NCI-H2171 treated with DMSO at 0.1 percent for 48 hours (cell line): Measurements from ENCODE around the gene TSN.
"Not testable (repeated sequence)": the region's sequence is repeated elsewhere in the genome, so short reads cannot be mapped to it uniquely, and the experiment has no call there.

Experiments used
- DNase-seq: peaks from one replicate; lab custom pipeline; 2025; lab: John Stamatoyannopoulos, UW

TSN gene

GRCh38 chr2:121801916-121802315, 46.5 kb downstream of the TSN start:
- no peak for DNase-seq

GRCh38 chr2:121803503-121803902, 48.1 kb downstream of the TSN start:
- peak; percentile 39 for DNase-seq

- peak; percentile 84 for DNase-seq
Observed at GRCh38 chr2:121804340-121804739, 48.9 kb downstream of the TSN start.

GRCh38 chr2:121804997-121805765, 49.7 kb downstream of the TSN start:
- DNase-seq = no peak

- no peak for DNase-seq
Observed at GRCh38 chr2:121805766-121806143, 50.3 kb downstream of the TSN start.

DNA sequence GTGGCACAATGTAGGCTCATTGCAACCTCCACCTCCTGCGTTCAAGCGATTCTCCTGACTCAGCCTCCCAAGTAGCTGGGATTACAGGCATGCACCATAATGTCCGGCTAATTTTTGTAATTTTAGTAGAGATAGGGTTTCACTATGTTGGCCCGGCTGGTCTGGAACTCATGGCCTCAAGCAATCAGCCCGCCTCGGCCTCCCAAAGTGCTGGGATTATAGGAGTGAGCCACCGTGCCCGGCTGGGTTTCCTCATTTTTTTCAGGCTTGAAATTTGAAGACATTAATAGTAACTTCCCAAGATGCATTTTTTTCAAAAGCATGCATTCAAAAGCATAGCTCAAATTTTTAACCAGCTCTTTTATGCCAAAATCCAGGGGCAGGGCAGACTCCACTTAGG, 52.3 kb downstream of the TSN start:
- DNase-seq = not testable (repeated sequence)

DNA sequence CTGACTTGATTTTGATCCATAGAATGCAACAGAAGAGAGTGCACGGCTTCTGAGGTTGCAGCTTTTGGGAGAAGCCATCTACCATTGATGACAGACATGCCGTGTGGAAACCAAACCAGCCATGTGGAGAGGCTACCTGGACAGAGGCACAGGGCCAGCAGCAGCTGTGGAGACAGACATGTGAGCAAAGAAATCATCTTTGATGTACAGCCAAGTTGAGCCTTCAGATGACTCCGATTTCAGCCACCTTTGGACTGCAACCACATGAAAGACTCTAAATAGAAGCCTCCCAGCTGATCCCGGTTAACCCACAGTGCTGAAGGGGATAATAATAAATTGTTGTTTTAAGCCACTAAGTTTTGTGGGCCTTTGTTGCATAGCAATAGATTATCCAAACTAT, 54.2 kb downstream of the TSN start:
- DNase-seq = no peak

DNA sequence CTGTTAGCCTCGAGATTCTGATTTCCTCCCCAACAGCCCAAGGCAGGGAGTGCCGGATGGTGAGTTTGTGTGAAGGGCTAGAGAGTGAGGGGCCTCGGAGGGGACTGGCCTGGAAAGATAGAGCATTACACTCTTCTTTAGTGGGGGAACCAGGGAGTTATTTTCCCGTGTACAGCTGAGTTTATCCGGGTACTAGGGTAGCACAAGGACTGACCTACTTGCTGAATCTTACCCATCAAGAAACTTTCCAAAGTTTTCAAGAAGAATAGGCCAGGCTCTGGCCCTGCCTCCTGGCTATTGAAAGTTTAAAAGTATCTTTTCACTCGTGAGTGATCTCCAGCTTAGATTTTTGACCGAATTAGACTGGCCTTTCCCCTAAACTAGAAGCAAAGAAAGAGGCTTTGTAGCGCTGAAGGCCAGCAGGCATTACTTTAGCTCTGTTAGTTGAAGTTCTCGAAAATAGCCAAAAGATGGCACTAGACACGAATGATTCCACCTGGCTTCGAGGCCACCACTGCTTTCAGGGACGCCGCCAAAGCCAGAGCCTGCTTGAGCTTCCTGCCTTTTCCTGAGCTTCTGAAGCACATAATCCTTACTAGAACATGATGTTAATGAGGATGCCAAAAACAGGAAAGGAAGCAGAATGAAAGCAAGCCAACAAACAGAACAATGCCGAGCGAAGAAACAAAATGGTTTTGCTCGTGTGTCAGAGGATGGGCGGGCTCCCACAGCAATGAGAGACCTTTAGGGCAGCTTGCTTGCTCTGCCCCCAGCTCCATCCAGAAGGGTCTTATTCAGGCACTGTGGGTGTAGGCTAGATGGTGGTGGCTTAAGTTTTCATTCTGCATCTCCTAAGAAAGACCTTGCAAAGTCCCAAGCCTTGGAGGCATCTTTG, 55.8 kb downstream of the TSN start:
- DNase-seq = peak; percentile 62

- not testable (repeated sequence) for DNase-seq
Observed at GRCh38 chr2:121813083-121813482, 57.6 kb downstream of the TSN start.

DNA sequence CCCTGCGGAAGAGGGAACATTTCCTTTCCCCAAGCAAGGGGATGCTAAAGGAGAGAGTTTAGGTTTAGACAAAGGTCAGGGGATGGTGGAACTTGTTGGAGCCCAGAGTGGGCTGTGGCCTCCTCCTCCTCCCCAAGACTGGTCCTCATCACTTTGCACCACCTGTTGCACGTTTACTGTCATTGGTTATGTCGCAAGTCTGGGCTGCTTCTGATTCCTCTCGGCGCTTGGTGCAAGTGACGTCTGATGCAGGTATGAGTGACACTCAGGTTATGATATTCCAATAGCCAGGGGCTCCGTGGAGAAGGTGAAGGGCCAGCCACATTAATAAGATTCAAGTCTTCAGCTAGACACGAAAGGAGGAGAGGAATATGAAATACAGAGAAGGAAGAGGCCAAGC, 59.8 kb downstream of the TSN start:
- no peak for DNase-seq

- no peak for DNase-seq
Observed at GRCh38 chr2:121816797-121817196, 61.3 kb downstream of the TSN start.

DNA sequence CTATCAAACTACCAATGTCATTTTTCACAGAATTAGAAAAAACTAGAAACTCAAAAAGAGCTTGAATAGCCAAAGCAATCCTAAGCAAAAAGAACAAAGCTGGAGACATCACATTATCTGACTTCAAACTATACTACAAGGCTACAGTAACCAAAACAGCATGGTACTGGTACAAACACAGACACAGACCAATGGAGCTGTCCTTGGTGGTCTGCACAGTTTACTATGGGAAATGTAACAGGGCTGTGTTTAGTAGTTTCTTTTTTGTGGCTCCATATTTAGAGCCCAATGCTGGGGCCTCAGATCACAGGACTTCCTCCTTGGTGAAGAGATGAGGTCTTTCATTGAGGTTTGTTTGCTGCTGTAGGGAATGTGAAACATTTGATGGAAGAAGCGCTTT, 61.9 kb downstream of the TSN start:
- not testable (repeated sequence) for DNase-seq
